GM20000 (cell line): Measurements from ENCODE around the gene TRAPPC13.
A peak's percentile ranks its signal among the peaks of the same experiment; 100 is the strongest.

Experiments used
- DNase-seq: peaks from one replicate; pipeline ENCODE4 v3.0.0; 2012; ENCODE audit warnings: low spot score
- CTCF ChIP-seq: IDR thresholded peaks from 2 replicates; pipeline ENCODE4 v1.5.1; 2012; ENCODE audit warnings: mild to moderate bottlenecking, control low read depth; ENCODE audit errors: extremely low read depth, missing control alignments

Gene TRAPPC13

GRCh38 chr5:65693121-65693520 lies 68.3 kb downstream of the TRAPPC13 start:
- no peak for DNase-seq
- no peak for TF ChIP-seq CTCF

GRCh38 chr5:65695162-65695755 lies 70.4 kb downstream of the TRAPPC13 start:
- no peak for TF ChIP-seq CTCF
- DNase-seq, result peak; percentile 36

- no peak for TF ChIP-seq CTCF
Measured at GRCh38 chr5:65695896-65696295, 71.1 kb downstream of the TRAPPC13 start.

GRCh38 chr5:65696892-65697291 lies 72.1 kb downstream of the TRAPPC13 start:
- no peak for DNase-seq
- no peak for TF ChIP-seq CTCF

More at GRCh38 chr5:65695896-65696295, 71.1 kb downstream of the TRAPPC13 start:
- DNase-seq, result no peak

- no peak for DNase-seq
- TF ChIP-seq CTCF, result no peak
Measured at GRCh38 chr5:65699338-65699737, 74.5 kb downstream of the TRAPPC13 start.

GRCh38 chr5:65702036-65702435 lies 77.2 kb downstream of the TRAPPC13 start:
- no peak for DNase-seq
- no peak for TF ChIP-seq CTCF

GRCh38 chr5:65704621-65705239 lies 79.9 kb downstream of the TRAPPC13 start:
- no peak for TF ChIP-seq CTCF
- no peak for DNase-seq
